MV-4-11 (cell line): ENCODE results near the gene SLAIN1.
A peak's percentile ranks its signal among the peaks of the same experiment; 100 is the strongest.
"Not testable (repeated sequence)": the region's sequence is repeated elsewhere in the genome, so short reads cannot be mapped to it uniquely, and the experiment has no call there.

ENCODE experiments used
- DNase-seq: peaks from one replicate; lab custom pipeline; 2025; lab: John Stamatoyannopoulos, UW

SLAIN1 gene

GRCh38 chr13:77697217-77698103, at the start of gene SLAIN1:
SLAIN1 (plus strand) TSS chr13:77697687; CDS start chr13:77697914, 227 bp downstream.
- peak; percentile 10 for DNase-seq

- no peak for DNase-seq
Observed at GRCh38 chr13:77650409-77650808, 47.1 kb upstream of the SLAIN1 start.

GRCh38 chr13:77653301-77653700, 44.2 kb upstream of the SLAIN1 start:
- no peak for DNase-seq

GRCh38 chr13:77660016-77660415, 37.5 kb upstream of the SLAIN1 start:
- not testable (repeated sequence) for DNase-seq

GRCh38 chr13:77660841-77661250, 36.6 kb upstream of the SLAIN1 start:
- no peak for DNase-seq

- not testable (repeated sequence) for DNase-seq
Observed at GRCh38 chr13:77662301-77662700, 35.2 kb upstream of the SLAIN1 start.

- DNase-seq: not testable (repeated sequence)
Observed at GRCh38 chr13:77662831-77663230, 34.7 kb upstream of the SLAIN1 start.

- DNase-seq: no peak
Observed at GRCh38 chr13:77674852-77675251, 22.6 kb upstream of the SLAIN1 start.

GRCh38 chr13:77678691-77679235, 18.7 kb upstream of the SLAIN1 start:
- DNase-seq: no peak

GRCh38 chr13:77687799-77688198, 9.7 kb upstream of the SLAIN1 start:
- DNase-seq: no peak

- no peak for DNase-seq
Observed at GRCh38 chr13:77691871-77692270, 5.6 kb upstream of the SLAIN1 start.

- no peak for DNase-seq
Observed at GRCh38 chr13:77692746-77693448, 4.6 kb upstream of the SLAIN1 start.

GRCh38 chr13:77693449-77693940, 4.0 kb upstream of the SLAIN1 start:
- DNase-seq: no peak

GRCh38 chr13:77696006-77696878, 1.2 kb upstream of the SLAIN1 start:
- DNase-seq: no peak

GRCh38 chr13:77696879-77697216, 639 bp upstream of the SLAIN1 start:
- DNase-seq: no peak

- no peak for DNase-seq
Observed at GRCh38 chr13:77698201-77699058, 943 bp downstream of the SLAIN1 start.

- DNase-seq: no peak
Observed at GRCh38 chr13:77699059-77699680, 1.7 kb downstream of the SLAIN1 start.

GRCh38 chr13:77701305-77701704, 3.8 kb downstream of the SLAIN1 start:
- no peak for DNase-seq

GRCh38 chr13:77702366-77702765, 4.9 kb downstream of the SLAIN1 start:
- DNase-seq: no peak

GRCh38 chr13:77703408-77703807, 5.9 kb downstream of the SLAIN1 start:
- no peak for DNase-seq
